HepG2 (cell line): ENCODE measurements around the gene ZNF629. TPM values are rescaled to one million over a fixed set of nuclear protein-coding genes. Genes with fewer than 3 reads are reported as not detected.
A peak's percentile ranks its signal among the peaks of the same experiment; 100 is the strongest.

Source experiments
- CHCHD3 ChIP-seq: sonication (generic); formaldehyde crosslinking; IDR thresholded peaks from 2 replicates; pipeline ENCODE4 v1.8.0; 2022; ENCODE audit warnings: mild to moderate bottlenecking, missing genetic modification reagents, moderate library complexity
- EP300 ChIP-seq, 3 experiments: sonication (generic) in 1 of 3; formaldehyde crosslinking in 1 of 3; IDR thresholded peaks; 2 replicates each; pipeline versions ENCODE4 v1.5.1 to v1.6.1; 2011 to 2020; ENCODE audit warnings: low read depth in 2 of 3, low read length in 2 of 3, borderline replicate concordance in 1 of 3, improper control_type of control experiment in 1 of 3, mild to moderate bottlenecking in 1 of 3, missing genetic modification reagents in 1 of 3, moderate library complexity in 1 of 3
- ESRRA ChIP-seq: sonication (generic); formaldehyde crosslinking; IDR thresholded peaks from 2 replicates; pipeline ENCODE4 v1.5.1; 2020; ENCODE audit warnings: mild to moderate bottlenecking, low read depth, missing genetic modification reagents
- ISL2 ChIP-seq: sonication (generic); formaldehyde crosslinking; IDR thresholded peaks from 2 replicates; pipeline ENCODE4 v1.5.0; 2020; ENCODE audit warnings: missing genetic modification reagents
- ZBTB7B ChIP-seq: sonication (generic); formaldehyde crosslinking; IDR thresholded peaks from 2 replicates; pipeline ENCODE4 v1.4.0; 2020; ENCODE audit warnings: missing genetic modification reagents
- ZNF138 ChIP-seq: sonication (generic); formaldehyde crosslinking; IDR thresholded peaks from 2 replicates; pipeline ENCODE4 v1.5.0; 2020; ENCODE audit warnings: mild to moderate bottlenecking, low read depth, missing genetic modification reagents
- ZNF235 ChIP-seq: sonication (generic); formaldehyde crosslinking; IDR thresholded peaks from 2 replicates; pipeline ENCODE4 v1.8.1; 2023; ENCODE audit warnings: mild to moderate bottlenecking, missing genetic modification reagents, borderline replicate concordance
- polyA plus RNA-seq, 8 experiments: library from polyadenylated mRNA; depleted of rRNA in 3 of 8; stranded (reverse) in 7 of 8; unstranded in 1 of 8; fragments of >200 nt; fragmentation: Illumina TruSeq in 4 of 8; extraction: Trizol in 4 of 8; gene quantifications; 2 replicates each; pipeline versions ENCODE4 v1.2.1 to v1.2.3, GENCODE V29; 2011 to 2016; ENCODE audit warnings: low read depth in 4 of 8, missing spikeins in 1 of 8, mixed read lengths in 1 of 8; ENCODE audit not compliant: insufficient read depth in 1 of 8
- total RNA-seq, 5 experiments: library from RNA; depleted of rRNA; stranded (reverse); fragments of >200 nt; fragmentation: Illumina TruSeq; extraction: Trizol; gene quantifications; 2 replicates each; pipeline ENCODE4 v1.2.3, GENCODE V29; 2016; ENCODE audit warnings: low read depth in 1 of 5
- TF ChIP-seq, protein P1 (sequence below): sonication (generic); formaldehyde crosslinking; IDR thresholded peaks from 2 replicates; pipeline ENCODE4 v1.9.0; 2021; ENCODE audit warnings: missing genetic modification reagents, mild to moderate bottlenecking, borderline replicate concordance
- TF ChIP-seq, protein P2 (sequence below): sonication (generic); formaldehyde crosslinking; IDR thresholded peaks from 2 replicates; pipeline ENCODE4 v1.8.0; 2022; ENCODE audit warnings: mild to moderate bottlenecking, missing genetic modification reagents, moderate library complexity
- TF ChIP-seq, protein P3 (sequence below): sonication (generic); formaldehyde crosslinking; IDR thresholded peaks from 2 replicates; pipeline ENCODE4 v1.9.0; 2022; ENCODE audit warnings: low read depth, missing genetic modification reagents
- TF ChIP-seq, protein P4 (sequence below), 2 experiments: fragments of 450-650 bp in 1 of 2; sonication (generic) in 1 of 2; formaldehyde crosslinking in 1 of 2; IDR thresholded peaks; 2 replicates each; pipeline versions ENCODE4 v1.6.1 to v1.8.0; 2016 to 2022; ENCODE audit warnings: antibody characterized with exemption in 1 of 2, mild to moderate bottlenecking in 1 of 2, missing genetic modification reagents in 1 of 2

ZNF629 gene
- total and polyA plus RNA-seq, 2 of the 13 experiments (the other 11 are each of a cell fraction or from before 2014, with no cell fraction given) = 6.1 to 16.5 TPM

DNA sequence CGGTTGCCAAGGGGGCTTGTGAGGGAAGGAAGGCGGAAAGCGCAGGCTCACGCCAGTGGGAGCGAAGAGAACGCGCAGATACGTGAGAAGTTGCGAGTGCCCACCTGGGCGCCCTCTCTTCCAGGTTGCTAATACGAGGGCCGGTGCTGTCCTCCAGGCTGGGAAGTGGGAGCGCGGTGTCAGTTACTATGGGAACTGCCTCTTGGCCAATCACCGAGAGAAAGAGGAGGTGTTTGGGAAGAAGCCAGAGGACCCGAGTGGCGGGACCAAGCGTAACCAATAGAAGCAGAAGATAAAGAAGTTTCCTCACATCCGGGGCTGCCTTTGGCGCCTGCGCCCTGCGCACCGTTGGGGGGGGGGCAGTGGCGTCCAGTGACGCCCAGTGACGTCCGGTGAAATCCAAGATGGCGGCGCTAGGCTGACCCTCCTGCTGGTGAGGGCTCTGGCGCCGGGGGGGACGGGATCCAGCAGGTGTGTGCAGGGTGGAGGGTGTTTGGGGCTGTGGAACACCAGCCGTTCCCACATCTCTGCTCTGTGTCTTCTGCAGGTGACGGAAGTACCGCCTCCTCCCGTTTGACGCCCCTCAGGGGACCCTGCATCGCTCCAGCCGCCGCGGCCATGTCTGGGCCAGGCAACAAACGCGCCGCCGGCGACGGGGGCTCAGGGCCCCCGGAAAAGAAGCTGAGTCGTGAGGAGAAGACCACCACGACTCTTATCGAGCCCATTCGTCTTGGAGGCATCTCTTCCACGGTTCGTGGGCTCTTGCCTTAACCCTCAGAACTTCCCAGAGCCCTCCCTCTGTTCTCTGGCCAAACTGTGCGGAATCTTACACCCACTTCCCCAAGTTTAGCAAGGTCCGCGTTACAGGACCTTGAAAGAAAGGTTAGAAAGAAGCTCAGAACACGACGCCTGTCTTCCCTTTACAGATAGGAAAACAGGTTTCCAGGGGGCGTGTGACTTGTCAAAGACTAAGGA is 24.8 kb downstream of the ZNF629 start, which contains the start of the genes CFAP119 and RNF40 (continued):
- TF ChIP-seq, protein P1, sequence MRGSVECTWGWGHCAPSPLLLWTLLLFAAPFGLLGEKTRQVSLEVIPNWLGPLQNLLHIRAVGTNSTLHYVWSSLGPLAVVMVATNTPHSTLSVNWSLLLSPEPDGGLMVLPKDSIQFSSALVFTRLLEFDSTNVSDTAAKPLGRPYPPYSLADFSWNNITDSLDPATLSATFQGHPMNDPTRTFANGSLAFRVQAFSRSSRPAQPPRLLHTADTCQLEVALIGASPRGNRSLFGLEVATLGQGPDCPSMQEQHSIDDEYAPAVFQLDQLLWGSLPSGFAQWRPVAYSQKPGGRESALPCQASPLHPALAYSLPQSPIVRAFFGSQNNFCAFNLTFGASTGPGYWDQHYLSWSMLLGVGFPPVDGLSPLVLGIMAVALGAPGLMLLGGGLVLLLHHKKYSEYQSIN (CRISPR knock-in tag) = no peak
- TF ChIP-seq ISL2 (peak; percentile 74; the same call in 1 of the 2 replicates), CHCHD3 (peak; percentile 62; the same call in 1 of the 2 replicates), ZBTB7B (CRISPR knock-in tag) (peak; percentile 73), ZNF138 (CRISPR knock-in tag) (0 out of 2 replicates have a peak, but pooled peaks have one; percentile 63), ESRRA (CRISPR knock-in tag) (no peak), ZNF235 (CRISPR knock-in tag) (peak; percentile 19; the same call in 1 of the 2 replicates), EP300 (IDR thresholded peaks at IDR 0.05; ENCODE audit: low read depth in 2 of 2, low read length in 2 of 2) (no peak; a peak in 1 of 4 replicates), EP300 (CRISPR knock-in tag; IDR thresholded peaks at IDR 0.05; ENCODE audit: borderline replicate concordance) (peak; percentile 64)
- TF ChIP-seq, protein P2, sequence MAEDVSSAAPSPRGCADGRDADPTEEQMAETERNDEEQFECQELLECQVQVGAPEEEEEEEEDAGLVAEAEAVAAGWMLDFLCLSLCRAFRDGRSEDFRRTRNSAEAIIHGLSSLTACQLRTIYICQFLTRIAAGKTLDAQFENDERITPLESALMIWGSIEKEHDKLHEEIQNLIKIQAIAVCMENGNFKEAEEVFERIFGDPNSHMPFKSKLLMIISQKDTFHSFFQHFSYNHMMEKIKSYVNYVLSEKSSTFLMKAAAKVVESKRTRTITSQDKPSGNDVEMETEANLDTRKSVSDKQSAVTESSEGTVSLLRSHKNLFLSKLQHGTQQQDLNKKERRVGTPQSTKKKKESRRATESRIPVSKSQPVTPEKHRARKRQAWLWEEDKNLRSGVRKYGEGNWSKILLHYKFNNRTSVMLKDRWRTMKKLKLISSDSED = no peak
- TF ChIP-seq, protein P3, sequence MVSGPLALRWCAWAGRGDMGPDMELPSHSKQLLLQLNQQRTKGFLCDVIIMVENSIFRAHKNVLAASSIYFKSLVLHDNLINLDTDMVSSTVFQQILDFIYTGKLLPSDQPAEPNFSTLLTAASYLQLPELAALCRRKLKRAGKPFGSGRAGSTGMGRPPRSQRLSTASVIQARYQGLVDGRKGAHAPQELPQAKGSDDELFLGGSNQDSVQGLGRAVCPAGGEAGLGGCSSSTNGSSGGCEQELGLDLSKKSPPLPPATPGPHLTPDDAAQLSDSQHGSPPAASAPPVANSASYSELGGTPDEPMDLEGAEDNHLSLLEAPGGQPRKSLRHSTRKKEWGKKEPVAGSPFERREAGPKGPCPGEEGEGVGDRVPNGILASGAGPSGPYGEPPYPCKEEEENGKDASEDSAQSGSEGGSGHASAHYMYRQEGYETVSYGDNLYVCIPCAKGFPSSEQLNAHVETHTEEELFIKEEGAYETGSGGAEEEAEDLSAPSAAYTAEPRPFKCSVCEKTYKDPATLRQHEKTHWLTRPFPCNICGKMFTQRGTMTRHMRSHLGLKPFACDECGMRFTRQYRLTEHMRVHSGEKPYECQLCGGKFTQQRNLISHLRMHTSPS = no peak; the same call in 1 of the 2 replicates
- TF ChIP-seq, protein P4, sequence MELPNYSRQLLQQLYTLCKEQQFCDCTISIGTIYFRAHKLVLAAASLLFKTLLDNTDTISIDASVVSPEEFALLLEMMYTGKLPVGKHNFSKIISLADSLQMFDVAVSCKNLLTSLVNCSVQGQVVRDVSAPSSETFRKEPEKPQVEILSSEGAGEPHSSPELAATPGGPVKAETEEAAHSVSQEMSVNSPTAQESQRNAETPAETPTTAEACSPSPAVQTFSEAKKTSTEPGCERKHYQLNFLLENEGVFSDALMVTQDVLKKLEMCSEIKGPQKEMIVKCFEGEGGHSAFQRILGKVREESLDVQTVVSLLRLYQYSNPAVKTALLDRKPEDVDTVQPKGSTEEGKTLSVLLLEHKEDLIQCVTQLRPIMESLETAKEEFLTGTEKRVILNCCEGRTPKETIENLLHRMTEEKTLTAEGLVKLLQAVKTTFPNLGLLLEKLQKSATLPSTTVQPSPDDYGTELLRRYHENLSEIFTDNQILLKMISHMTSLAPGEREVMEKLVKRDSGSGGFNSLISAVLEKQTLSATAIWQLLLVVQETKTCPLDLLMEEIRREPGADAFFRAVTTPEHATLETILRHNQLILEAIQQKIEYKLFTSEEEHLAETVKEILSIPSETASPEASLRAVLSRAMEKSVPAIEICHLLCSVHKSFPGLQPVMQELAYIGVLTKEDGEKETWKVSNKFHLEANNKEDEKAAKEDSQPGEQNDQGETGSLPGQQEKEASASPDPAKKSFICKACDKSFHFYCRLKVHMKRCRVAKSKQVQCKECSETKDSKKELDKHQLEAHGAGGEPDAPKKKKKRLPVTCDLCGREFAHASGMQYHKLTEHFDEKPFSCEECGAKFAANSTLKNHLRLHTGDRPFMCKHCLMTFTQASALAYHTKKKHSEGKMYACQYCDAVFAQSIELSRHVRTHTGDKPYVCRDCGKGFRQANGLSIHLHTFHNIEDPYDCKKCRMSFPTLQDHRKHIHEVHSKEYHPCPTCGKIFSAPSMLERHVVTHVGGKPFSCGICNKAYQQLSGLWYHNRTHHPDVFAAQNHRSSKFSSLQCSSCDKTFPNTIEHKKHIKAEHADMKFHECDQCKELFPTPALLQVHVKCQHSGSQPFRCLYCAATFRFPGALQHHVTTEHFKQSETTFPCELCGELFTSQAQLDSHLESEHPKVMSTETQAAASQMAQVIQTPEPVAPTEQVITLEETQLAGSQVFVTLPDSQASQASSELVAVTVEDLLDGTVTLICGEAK (IDR thresholded peaks at IDR 0.05) = no peak
- TF ChIP-seq, protein P4 (CRISPR knock-in tag; IDR thresholded peaks at IDR 0.05) = peak; percentile 62
